Measurements from ENCODE around the gene DTNB. TPM values are rescaled to one million over a fixed set of nuclear protein-coding genes. Genes with fewer than 3 reads are reported as not detected.

Gene DTNB
- polyA plus RNA-seq (2012; rRNA removed): 14.9 and 15.3 TPM in 2 replicates
- polyA plus RNA-seq (2012; cell fraction: cytosol; rRNA removed): 10.4 and 12.4 TPM in 2 replicates
- 27.1 and 27.4 TPM in 2 replicates for polyA plus RNA-seq (2012; cell fraction: nucleus; rRNA removed)

- Histone ChIP-seq H3F3A (replicated peaks; ENCODE audit: insufficient read depth) (peaks cover 22% of the 10 kb centered on the region), H3K9me3 (no peaks in the 10 kb centered on the region), H4K20me1 (ENCODE audit: insufficient read depth) (peaks cover 4% of the 10 kb centered on the region; the same call in 1 of the 2 replicates), H3K4me2 (peak within 1 kb of the TSS; percentile 94), H3K4me1 (ENCODE audit: control insufficient read depth in 1 of 2, insufficient read depth in 2 of 2, low read depth in 1 of 2, low read length in 1 of 2) (peaks cover 9 to 16% of the 10 kb centered on the region in 2 experiments; a peak in 3 of 4 replicates), H3K36me3 (replicated peaks in 1 of 2; ENCODE audit: control insufficient read depth in 1 of 2, insufficient read depth in 2 of 2, low read length in 1 of 2) (no peaks in the 10 kb centered on the region), H2AFZ (ENCODE audit: low read depth) (peak within 1 kb of the TSS; percentile 89), H3K79me2 (ENCODE audit: insufficient read depth) (peaks cover 29% of the 10 kb centered on the region), H3K4me3 (ENCODE audit: low read depth in 2 of 2, low read length in 1 of 2) (peak within 1 kb of the TSS; percentile 86 to 91), H3K27me3 (ENCODE audit: insufficient read depth) (no peaks in the 10 kb centered on the region), H3K9me2 (no peaks in the 10 kb centered on the region), H3K27ac (ENCODE audit: low read depth in 2 of 2, low read length in 1 of 2) (peak within 1 kb of the TSS in 1 of 2 experiments; percentile 78; a peak in 3 of 4 replicates), H3K9ac (peak within 1 kb of the TSS; percentile 73)
- CTCF ChIA-PET: interaction anchor here (0.6 to 6.6 kb wide), 7 partner anchors 9 to 297 kb away, joined by 3 to 58 read pairs (median 5); no protein-coding TSS in a partner anchor
- peak; percentile 100 for DNase-seq
- POLR2A ChIA-PET: interaction anchor here (0.5 to 0.8 kb wide), 3 partner anchors 12 to 308 kb away, joined by 3 read pairs; partner anchors contain the start of gene ASXL2
- 20% methylated on average over 18 of the region's 111 CpGs for WGBS (ENCODE audit: low lambda C conversion rate)
- TF ChIP-seq NRF1 (IDR thresholded peaks at IDR 0.05; ENCODE audit: low read depth, low read length) (peak; percentile 52), RXRA (IDR thresholded peaks at IDR 0.05; ENCODE audit: borderline replicate concordance, low read depth) (peak; percentile 42; the same call in 1 of the 2 replicates), REST (IDR thresholded peaks at IDR 0.05; ENCODE audit: low read depth, low read length) (no peak), CTCF (IDR thresholded peaks at IDR 0.05) (no peak), CHD2 (IDR thresholded peaks at IDR 0.05; ENCODE audit: low read length, partially characterized antibody) (peak; percentile 5), EP300 (IDR thresholded peaks at IDR 0.05; ENCODE audit: borderline replicate concordance in 1 of 2, low read depth in 1 of 2, low read length in 1 of 2) (no peak), FOXJ3 (CRISPR knock-in tag; IDR thresholded peaks at IDR 0.05) (no peak), RCOR1 (IDR thresholded peaks at IDR 0.05; ENCODE audit: low read length) (no peak), JUND (IDR thresholded peaks at IDR 0.05) (no peak), USF1 (IDR thresholded peaks at IDR 0.05; ENCODE audit: borderline replicate concordance, low read depth) (no peak), GATA2 (CRISPR knock-in tag; IDR thresholded peaks at IDR 0.05) (no peak), PBX3 (IDR thresholded peaks at IDR 0.05) (peak; percentile 25; the same call in 1 of the 2 replicates), RAD21 (IDR thresholded peaks at IDR 0.05; ENCODE audit: low read length) (no peak), MEF2A (IDR thresholded peaks at IDR 0.05; ENCODE audit: borderline replicate concordance, low read depth) (no peak), GABPA (IDR thresholded peaks at IDR 0.05; ENCODE audit: low read depth) (no peak), TAF1 (IDR thresholded peaks at IDR 0.05; ENCODE audit: borderline replicate concordance, low read depth, low read length) (no peak; the same call in 1 of the 2 replicates), YY1 (IDR thresholded peaks at IDR 0.05; ENCODE audit: low read depth) (no peak), NFIC (IDR thresholded peaks at IDR 0.05; ENCODE audit: borderline replicate concordance) (no peak), EZH2phosphoT487 (IDR thresholded peaks at IDR 0.05; ENCODE audit: borderline replicate concordance, low read depth) (no peak), ELF1 (IDR thresholded peaks at IDR 0.05) (no peak), ZBTB33 (IDR thresholded peaks at IDR 0.05; ENCODE audit: borderline replicate concordance, low read depth) (no peak), MAX (IDR thresholded peaks at IDR 0.05; ENCODE audit: low read depth) (peak; percentile 78)
Measured at GRCh38 chr2:25673300-25674076, at the start of gene DTNB. DTNB (minus strand) TSS chr2:25673577; CDS start chr2:25652660, 20,917 bp downstream.

Measured in SK-N-SH (cell line).